NCI-H2081 (cell line): ENCODE measurements around the gene FILIP1.

Source experiments
- DNase-seq, 2 experiments: peaks; one replicate each; lab custom pipeline; 2025; lab: John Stamatoyannopoulos, UW

The FILIP1 gene

GRCh38 chr6:75379536-75379935 is 114.1 kb downstream of the FILIP1 start:
- no peak for DNase-seq

GRCh38 chr6:75378101-75378500 is 115.5 kb downstream of the FILIP1 start:
- DNase-seq = no peak

GRCh38 chr6:75377386-75377785 is 116.2 kb downstream of the FILIP1 start:
- peak in 1 of 2 experiments; percentile 18 for DNase-seq

- DNase-seq = no peak
These were observed 117.1 kb downstream of the FILIP1 start for GRCh38 chr6:75376347-75377024.

- no peak for DNase-seq
These were observed 118.6 kb downstream of the FILIP1 start for GRCh38 chr6:75374961-75375400.

- DNase-seq = no peak
These were observed 120.7 kb downstream of the FILIP1 start for GRCh38 chr6:75372884-75373283.

GRCh38 chr6:75370011-75370410 is 123.6 kb downstream of the FILIP1 start:
- no peak for DNase-seq

- DNase-seq = no peak
These were observed 124.7 kb downstream of the FILIP1 start for GRCh38 chr6:75368864-75369402.

- DNase-seq = peak; percentile 29 to 64
These were observed 125.3 kb downstream of the FILIP1 start for GRCh38 chr6:75368151-75368779.

- no peak for DNase-seq
These were observed 130.3 kb downstream of the FILIP1 start for GRCh38 chr6:75363304-75363703.

GRCh38 chr6:75353644-75354043 is 140.0 kb downstream of the FILIP1 start:
- DNase-seq = no peak

- peak in 1 of 2 experiments; percentile 48 for DNase-seq
These were observed 142.0 kb downstream of the FILIP1 start for GRCh38 chr6:75351570-75351969.

- no peak for DNase-seq
These were observed 142.8 kb downstream of the FILIP1 start for GRCh38 chr6:75350808-75351207.

- no peak for DNase-seq
These were observed 143.4 kb downstream of the FILIP1 start for GRCh38 chr6:75350156-75350555.

GRCh38 chr6:75349262-75349984 is 144.2 kb downstream of the FILIP1 start:
- peak; percentile 15 to 36 for DNase-seq

- DNase-seq = no peak
These were observed 144.7 kb downstream of the FILIP1 start for GRCh38 chr6:75348882-75349261.

- no peak for DNase-seq
These were observed 145.5 kb downstream of the FILIP1 start for GRCh38 chr6:75347898-75348610.

- DNase-seq = peak in 1 of 2 experiments; percentile 2
These were observed 148.2 kb downstream of the FILIP1 start for GRCh38 chr6:75345413-75345812.

GRCh38 chr6:75344455-75344854 is 149.1 kb downstream of the FILIP1 start:
- no peak for DNase-seq

GRCh38 chr6:75344021-75344420 is 149.6 kb downstream of the FILIP1 start:
- DNase-seq = no peak

- no peak for DNase-seq
These were observed 155.6 kb downstream of the FILIP1 start for GRCh38 chr6:75337835-75338580.
